ENCODE data around the gene RAB44.
"Not testable (repeated sequence)": the region's sequence is repeated elsewhere in the genome, so short reads cannot be mapped to it uniquely, and the experiment has no call there.

Gene RAB44

GRCh38 chr6:36697481-36697903, at the start of gene RAB44:
RAB44 (plus strand) TSS chr6:36697826; CDS start chr6:36704236, 6,410 bp downstream.
- Histone ChIP-seq H3K9ac (ENCODE audit: insufficient read length, low read depth) (no peak within 1 kb of the TSS), H3K4me1 (ENCODE audit: insufficient read depth, insufficient read length) (no peaks in the 10 kb centered on the region), H3K4me3 (ENCODE audit: insufficient read length, low read depth) (no peak within 1 kb of the TSS), H3K36me3 (ENCODE audit: insufficient read depth, insufficient read length, low read length) (no peaks in the 10 kb centered on the region), H3K27me3 (ENCODE audit: insufficient read depth, insufficient read length) (no peaks in the 10 kb centered on the region), H3K9me3 (ENCODE audit: insufficient read depth, low read length) (no peaks in the 10 kb centered on the region)
- TF ChIP-seq YY1 (IDR thresholded peaks at IDR 0.05; ENCODE audit: insufficient read depth, insufficient read length): no peak
- TF ChIP-seq ZNF274 (IDR thresholded peaks at IDR 0.05; ENCODE audit: low read depth, low read length): no peak
- no peak for TF ChIP-seq SUZ12 (IDR thresholded peaks at IDR 0.05; ENCODE audit: extremely low read depth, insufficient read depth, insufficient read length)
- DNase-seq (ENCODE audit: low read depth, low spot score): no peak

- DNase-seq (ENCODE audit: low read depth, low spot score): no peak
- H3K9ac ChIP-seq (ENCODE audit: insufficient read length, low read depth): no peak overlapping the region
- H3K9me3 ChIP-seq (ENCODE audit: insufficient read depth, low read length): no peaks in the 10 kb centered on the region
- no peaks in the 10 kb centered on the region for H3K36me3 ChIP-seq (ENCODE audit: insufficient read depth, insufficient read length, low read length)
- TF ChIP-seq SUZ12 (IDR thresholded peaks at IDR 0.05; ENCODE audit: extremely low read depth, insufficient read depth, insufficient read length) (no peak), ZNF274 (IDR thresholded peaks at IDR 0.05; ENCODE audit: low read depth, low read length) (no peak), YY1 (IDR thresholded peaks at IDR 0.05; ENCODE audit: insufficient read depth, insufficient read length) (no peak)
- H3K27me3 ChIP-seq (ENCODE audit: insufficient read depth, insufficient read length): no peaks in the 10 kb centered on the region
- peaks cover 8% of the 10 kb centered on the region for H3K4me1 ChIP-seq (ENCODE audit: insufficient read depth, insufficient read length)
- no peak overlapping the region for H3K4me3 ChIP-seq (ENCODE audit: insufficient read length, low read depth)
Measured at GRCh38 chr6:36649086-36649485, 48.5 kb upstream of the RAB44 start.

GRCh38 chr6:36649701-36650484, 47.7 kb upstream of the RAB44 start:
- Histone ChIP-seq H3K4me3 (ENCODE audit: insufficient read length, low read depth) (no peak overlapping the region), H3K36me3 (ENCODE audit: insufficient read depth, insufficient read length, low read length) (no peaks in the 10 kb centered on the region), H3K4me1 (ENCODE audit: insufficient read depth, insufficient read length) (peaks cover 8% of the 10 kb centered on the region), H3K9me3 (ENCODE audit: insufficient read depth, low read length) (no peaks in the 10 kb centered on the region), H3K27me3 (ENCODE audit: insufficient read depth, insufficient read length) (no peaks in the 10 kb centered on the region), H3K9ac (ENCODE audit: insufficient read length, low read depth) (no peak overlapping the region)
- DNase-seq (ENCODE audit: low read depth, low spot score): no peak
- TF ChIP-seq SUZ12 (IDR thresholded peaks at IDR 0.05; ENCODE audit: extremely low read depth, insufficient read depth, insufficient read length) (no peak), YY1 (IDR thresholded peaks at IDR 0.05; ENCODE audit: insufficient read depth, insufficient read length) (no peak), ZNF274 (IDR thresholded peaks at IDR 0.05; ENCODE audit: low read depth, low read length) (no peak)

GRCh38 chr6:36650848-36651478, 46.7 kb upstream of the RAB44 start:
- H3K36me3 ChIP-seq (ENCODE audit: insufficient read depth, insufficient read length, low read length): no peaks in the 10 kb centered on the region
- no peaks in the 10 kb centered on the region for H3K9me3 ChIP-seq (ENCODE audit: insufficient read depth, low read length)
- H3K4me3 ChIP-seq (ENCODE audit: insufficient read length, low read depth): no peak overlapping the region
- no peak for TF ChIP-seq YY1 (IDR thresholded peaks at IDR 0.05; ENCODE audit: insufficient read depth, insufficient read length)
- DNase-seq (ENCODE audit: low read depth, low spot score): no peak
- H3K9ac ChIP-seq (ENCODE audit: insufficient read length, low read depth): no peak overlapping the region
- H3K4me1 ChIP-seq (ENCODE audit: insufficient read depth, insufficient read length): peaks cover 8% of the 10 kb centered on the region
- no peaks in the 10 kb centered on the region for H3K27me3 ChIP-seq (ENCODE audit: insufficient read depth, insufficient read length)

- H3K4me1 ChIP-seq (ENCODE audit: insufficient read depth, insufficient read length): peaks cover 8% of the 10 kb centered on the region
- no peaks in the 10 kb centered on the region for H3K9me3 ChIP-seq (ENCODE audit: insufficient read depth, low read length)
- TF ChIP-seq SUZ12 (IDR thresholded peaks at IDR 0.05; ENCODE audit: extremely low read depth, insufficient read depth, insufficient read length): no peak
- no peak for TF ChIP-seq ZNF274 (IDR thresholded peaks at IDR 0.05; ENCODE audit: low read depth, low read length)
- no peak for TF ChIP-seq YY1 (IDR thresholded peaks at IDR 0.05; ENCODE audit: insufficient read depth, insufficient read length)
- no peak for DNase-seq (ENCODE audit: low read depth, low spot score)
- H3K36me3 ChIP-seq (ENCODE audit: insufficient read depth, insufficient read length, low read length): no peaks in the 10 kb centered on the region
- no peak overlapping the region for H3K4me3 ChIP-seq (ENCODE audit: insufficient read length, low read depth)
- no peak overlapping the region for H3K9ac ChIP-seq (ENCODE audit: insufficient read length, low read depth)
- H3K27me3 ChIP-seq (ENCODE audit: insufficient read depth, insufficient read length): no peaks in the 10 kb centered on the region
Measured at GRCh38 chr6:36651659-36652379, 45.8 kb upstream of the RAB44 start.

GRCh38 chr6:36654469-36654868, 43.2 kb upstream of the RAB44 start:
- H3K9ac ChIP-seq (ENCODE audit: insufficient read length, low read depth); H3K4me1 ChIP-seq (ENCODE audit: insufficient read depth, insufficient read length); H3K27me3 ChIP-seq (ENCODE audit: insufficient read depth, insufficient read length); H3K4me3 ChIP-seq (ENCODE audit: insufficient read length, low read depth); DNase-seq (ENCODE audit: low read depth, low spot score); H3K9me3 ChIP-seq (ENCODE audit: insufficient read depth, low read length); H3K36me3 ChIP-seq (ENCODE audit: insufficient read depth, insufficient read length, low read length): not testable (repeated sequence)

GRCh38 chr6:36655085-36655724, 42.4 kb upstream of the RAB44 start:
- Histone ChIP-seq H3K9ac (ENCODE audit: insufficient read length, low read depth) (no peak overlapping the region), H3K27me3 (ENCODE audit: insufficient read depth, insufficient read length) (no peaks in the 10 kb centered on the region), H3K9me3 (ENCODE audit: insufficient read depth, low read length) (no peaks in the 10 kb centered on the region), H3K4me3 (ENCODE audit: insufficient read length, low read depth) (no peak overlapping the region), H3K36me3 (ENCODE audit: insufficient read depth, insufficient read length, low read length) (no peaks in the 10 kb centered on the region), H3K4me1 (ENCODE audit: insufficient read depth, insufficient read length) (peaks cover 6% of the 10 kb centered on the region)
- no peak for TF ChIP-seq SUZ12 (IDR thresholded peaks at IDR 0.05; ENCODE audit: extremely low read depth, insufficient read depth, insufficient read length)
- TF ChIP-seq ZNF274 (IDR thresholded peaks at IDR 0.05; ENCODE audit: low read depth, low read length): no peak
- TF ChIP-seq YY1 (IDR thresholded peaks at IDR 0.05; ENCODE audit: insufficient read depth, insufficient read length): no peak
- DNase-seq (ENCODE audit: low read depth, low spot score): no peak
